ENCODE data around the gene HCN1.

The HCN1 gene

GRCh38 chr5:45288746-45289145, 407.4 kb downstream of the HCN1 start:
- no peak for DNase-seq (ENCODE audit: low spot score)

DNA sequence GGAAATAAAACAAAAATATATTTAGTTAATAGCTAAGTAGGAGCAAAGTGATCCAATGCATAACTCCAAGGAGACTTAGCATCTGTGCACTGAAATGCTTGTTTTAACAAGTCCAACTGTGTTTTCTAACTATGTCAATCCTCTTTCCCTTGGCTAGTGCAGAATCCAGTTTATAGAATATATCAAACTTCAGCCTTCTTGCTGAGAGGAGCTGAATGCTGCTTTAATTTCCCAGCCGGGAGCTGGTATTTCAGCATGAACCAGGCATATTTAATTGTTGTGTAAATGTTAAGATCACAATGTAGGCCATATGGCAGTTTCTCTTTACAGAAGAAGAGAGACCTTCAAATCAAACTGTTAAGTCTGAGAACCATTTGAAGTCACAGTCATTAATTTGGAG, 411.7 kb downstream of the HCN1 start:
- no peak for DNase-seq (ENCODE audit: low spot score)

- no peak for DNase-seq (ENCODE audit: low spot score)
Observed at GRCh38 chr5:45281081-45281480, 415.1 kb downstream of the HCN1 start.

- no peak for DNase-seq (ENCODE audit: low spot score)
Observed at GRCh38 chr5:45279109-45279508, 417.1 kb downstream of the HCN1 start.

DNA sequence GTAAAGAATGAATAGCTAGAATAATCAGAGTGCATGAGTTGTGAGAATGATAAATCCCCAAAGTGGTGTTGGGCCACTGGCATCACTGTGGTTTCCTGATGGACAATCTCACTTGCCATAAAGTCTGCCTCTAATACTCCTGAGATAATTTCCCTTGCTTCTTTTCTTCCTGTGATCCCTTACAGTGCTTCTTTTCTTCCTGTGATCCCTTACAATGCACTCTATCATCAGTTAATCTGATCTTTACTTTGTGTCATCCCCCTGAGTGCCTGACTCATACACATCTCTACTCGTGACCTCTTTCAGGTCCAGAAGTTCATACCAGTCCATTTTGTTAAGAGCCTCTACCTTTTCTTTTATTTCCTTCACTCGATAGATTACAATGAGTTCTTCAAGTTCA, 418.3 kb downstream of the HCN1 start:
- no peak for DNase-seq (ENCODE audit: low spot score)

DNA sequence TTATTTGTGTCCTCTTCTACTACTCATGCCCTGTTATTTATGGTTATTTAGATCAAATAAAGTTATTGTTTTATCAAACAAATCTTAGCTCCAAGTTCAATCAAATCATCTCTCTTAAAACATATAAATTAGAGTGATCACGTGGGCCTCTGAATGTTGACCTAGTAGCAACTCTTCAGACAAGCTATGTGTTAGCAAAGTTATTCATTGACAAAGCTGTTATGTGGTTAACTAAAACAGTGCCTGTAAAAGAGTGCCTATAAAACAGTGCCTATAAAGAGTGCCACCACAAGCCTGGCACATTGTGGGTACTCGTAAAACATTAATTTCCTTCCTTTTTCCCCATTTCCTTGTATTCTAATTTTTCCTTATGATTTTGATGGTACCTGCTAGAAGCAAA, 421.9 kb downstream of the HCN1 start:
- DNase-seq (ENCODE audit: low spot score), result no peak

DNA sequence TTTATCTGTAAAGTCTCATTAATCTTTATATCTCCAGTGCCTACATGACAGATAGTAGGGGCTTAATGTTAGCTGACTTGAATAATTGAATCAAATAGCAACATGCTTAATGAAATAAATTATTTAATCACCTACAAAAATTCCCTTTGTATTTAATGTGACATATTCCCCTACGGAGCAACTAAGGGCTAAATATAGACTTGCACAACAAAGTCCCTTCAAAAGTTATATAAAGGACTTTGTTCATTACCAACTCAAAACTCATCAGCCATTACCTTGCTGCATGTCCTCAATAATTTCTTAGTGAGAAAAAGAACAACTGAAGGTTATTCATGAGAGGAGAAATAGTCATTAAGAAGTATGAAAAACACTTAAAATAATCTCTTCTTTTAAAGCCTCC, 424.6 kb downstream of the HCN1 start:
- DNase-seq (ENCODE audit: low spot score), result no peak

GRCh38 chr5:45264447-45264846, 431.7 kb downstream of the HCN1 start:
- DNase-seq (ENCODE audit: low spot score), result no peak

DNA sequence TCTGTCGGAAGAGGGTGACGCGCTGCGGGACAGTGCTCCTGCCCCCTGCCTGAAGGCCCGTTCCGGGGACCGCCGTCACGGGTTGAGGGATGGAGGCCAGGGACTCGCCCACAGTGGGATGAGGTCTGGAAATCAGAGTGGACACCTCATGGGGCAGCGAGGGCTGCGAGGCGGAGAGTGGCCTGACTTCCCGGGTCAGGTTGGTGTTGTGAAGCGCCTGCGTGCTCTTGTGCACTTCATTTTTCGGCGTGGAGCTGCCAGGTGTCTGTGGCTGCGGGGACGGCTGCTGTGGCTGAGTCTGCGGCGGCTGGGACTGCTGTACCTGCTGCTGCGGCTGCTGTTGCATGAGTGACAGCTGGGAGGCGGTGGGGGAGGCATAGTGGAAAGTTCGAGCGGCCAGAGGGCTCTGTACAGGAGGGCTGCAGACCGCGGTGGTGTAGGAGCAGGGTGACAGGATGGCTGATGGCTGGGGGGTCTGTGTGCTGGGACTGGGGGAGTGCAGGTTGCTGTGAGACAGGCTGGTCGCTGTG, 434.1 kb downstream of the HCN1 start:
- DNase-seq (ENCODE audit: low spot score), result no peak

- DNase-seq (ENCODE audit: low spot score), result no peak
Observed at GRCh38 chr5:45261125-45261524, 435.1 kb downstream of the HCN1 start.

DNA sequence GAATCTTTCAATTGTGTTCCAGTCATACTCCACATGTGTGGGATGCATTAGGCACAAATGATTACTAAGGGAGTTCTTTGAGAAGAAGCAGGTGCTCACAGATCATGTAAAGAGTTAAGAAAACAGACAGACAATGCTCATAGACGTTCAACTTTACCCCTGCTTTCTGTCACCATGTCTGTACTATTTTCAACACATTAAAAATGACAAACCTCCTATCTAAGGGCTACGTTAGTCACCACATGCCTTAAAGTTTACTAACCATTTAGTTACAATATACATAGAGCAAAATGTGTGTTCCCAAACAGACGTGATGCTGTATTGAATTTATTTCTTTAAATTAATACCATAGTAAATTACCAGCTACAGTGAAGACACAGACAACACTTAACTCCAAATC, 435.9 kb downstream of the HCN1 start:
- no peak for DNase-seq (ENCODE audit: low spot score)

DNA sequence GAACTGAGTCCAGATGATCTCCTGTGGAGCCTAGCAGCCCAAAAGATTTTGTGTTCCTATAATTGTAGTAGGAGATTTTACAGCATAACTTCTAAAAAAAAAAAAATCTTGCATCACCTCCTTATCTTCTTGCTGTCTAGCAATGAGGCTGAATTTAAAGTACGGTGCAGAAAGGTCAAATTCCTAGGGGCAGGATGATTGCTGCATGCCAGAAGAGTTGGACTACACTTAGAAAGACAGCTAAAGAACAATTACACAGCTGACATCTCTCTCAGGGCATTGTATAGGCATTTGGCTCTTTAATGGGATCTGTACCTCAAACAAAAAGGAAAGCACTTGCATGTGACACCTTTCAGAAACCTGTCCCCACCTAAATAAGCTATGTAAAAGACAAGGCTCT, 443.2 kb downstream of the HCN1 start:
- DNase-seq (ENCODE audit: low spot score), result no peak

DNA sequence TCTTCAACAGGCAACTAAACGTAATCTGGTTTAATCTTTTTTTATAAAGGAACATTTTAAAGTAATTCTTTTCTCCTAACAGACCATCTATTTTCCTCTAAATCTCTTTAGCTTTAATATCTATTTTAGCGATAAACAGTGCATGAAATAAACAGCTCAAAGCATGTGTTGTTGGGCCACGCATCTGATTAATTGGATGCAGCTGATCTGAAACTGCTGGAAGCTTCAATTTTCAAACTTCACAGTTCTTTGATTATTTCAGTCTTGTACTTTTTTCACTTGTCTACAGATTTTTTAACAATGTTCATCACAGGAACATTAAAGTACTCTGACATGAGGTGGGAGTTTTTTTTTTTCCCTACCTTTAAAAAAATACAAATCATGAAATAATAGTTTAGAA, 443.6 kb downstream of the HCN1 start:
- DNase-seq (ENCODE audit: low spot score), result no peak

DNA sequence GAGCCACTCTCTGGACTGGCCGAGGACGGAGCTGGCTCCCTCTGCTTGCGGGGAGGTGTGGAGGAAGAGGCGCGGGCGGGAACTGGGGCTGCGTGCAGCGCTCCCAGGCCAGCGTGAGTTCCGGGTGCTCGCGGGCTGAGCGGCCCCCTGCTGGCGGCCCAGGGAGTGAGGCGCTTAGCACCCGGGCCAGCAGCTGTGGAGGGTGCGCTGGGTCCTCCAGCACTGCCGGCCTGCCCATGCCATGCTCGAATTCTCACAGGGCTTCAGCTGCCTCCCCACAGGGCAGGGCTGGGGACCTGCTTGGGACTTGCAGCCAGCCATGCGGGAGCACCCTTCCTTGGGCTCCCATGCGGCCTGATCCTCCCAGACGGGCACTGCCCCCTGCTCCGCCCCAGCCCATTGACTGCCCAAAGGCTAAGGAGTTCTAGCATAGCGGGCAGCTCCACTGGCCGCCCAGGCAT, 470.6 kb downstream of the HCN1 start:
- no peak for DNase-seq (ENCODE audit: low spot score)

DNA sequence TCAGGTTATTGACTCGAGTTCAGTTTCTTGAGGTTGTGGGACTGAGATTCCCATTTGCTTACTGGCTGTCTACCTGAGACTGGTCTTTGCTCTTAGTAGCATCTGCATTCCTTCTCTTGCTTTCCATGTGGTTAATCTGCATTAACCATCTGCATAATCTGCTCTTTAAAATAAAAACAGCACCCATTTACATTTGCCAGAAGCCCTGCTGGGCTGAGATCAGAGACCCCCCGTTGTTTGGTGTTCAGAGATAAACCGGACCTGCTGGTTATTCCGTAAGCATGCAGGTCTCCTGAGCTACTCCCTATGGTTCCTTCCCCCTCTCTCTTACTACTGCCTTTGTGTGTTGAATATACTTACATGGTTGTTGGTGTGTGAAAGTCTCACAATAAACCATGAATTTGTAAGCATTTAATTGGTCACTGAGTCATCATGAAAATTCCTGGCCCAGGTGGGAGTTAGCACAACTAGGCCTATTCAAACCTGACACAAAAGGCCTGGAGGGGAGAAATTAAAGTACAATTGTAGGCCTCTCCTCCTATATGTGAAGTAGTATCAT, 490.7 kb downstream of the HCN1 start:
- no peak for DNase-seq (ENCODE audit: low spot score)

All from CD4-positive, alpha-beta T cell treated with Interleukin-6 at 100 ng/mL for 8 hours (primary cell).